Measurements from ENCODE around the gene ST6GALNAC3.
A peak's percentile ranks its signal among the peaks of the same experiment; 100 is the strongest.

The ST6GALNAC3 gene

GRCh38 chr1:76256289-76257223, 182.0 kb downstream of the ST6GALNAC3 start:
- DNase-seq, result no peak

- no peak for DNase-seq
These were observed 183.3 kb downstream of the ST6GALNAC3 start for GRCh38 chr1:76257823-76258222.

GRCh38 chr1:76259270-76259669, 184.7 kb downstream of the ST6GALNAC3 start:
- DNase-seq, result no peak

GRCh38 chr1:76260279-76260678, 185.7 kb downstream of the ST6GALNAC3 start:
- DNase-seq, result peak; percentile 26

GRCh38 chr1:76262601-76263000, 188.1 kb downstream of the ST6GALNAC3 start:
- no peak for DNase-seq

GRCh38 chr1:76264642-76265041, 190.1 kb downstream of the ST6GALNAC3 start:
- no peak for DNase-seq

GRCh38 chr1:76266762-76267161, 192.2 kb downstream of the ST6GALNAC3 start:
- DNase-seq, result no peak

GRCh38 chr1:76267631-76268030, 193.1 kb downstream of the ST6GALNAC3 start:
- DNase-seq, result peak; percentile 44

GRCh38 chr1:76268341-76268740, 193.8 kb downstream of the ST6GALNAC3 start:
- no peak for DNase-seq

- DNase-seq, result peak; percentile 74
These were observed 194.6 kb downstream of the ST6GALNAC3 start for GRCh38 chr1:76269155-76269554.

GRCh38 chr1:76274302-76274701, 199.8 kb downstream of the ST6GALNAC3 start:
- DNase-seq, result no peak

- DNase-seq, result no peak
These were observed 200.2 kb downstream of the ST6GALNAC3 start for GRCh38 chr1:76274718-76275117.

GRCh38 chr1:76278711-76279100, 204.2 kb downstream of the ST6GALNAC3 start:
- DNase-seq, result no peak

GRCh38 chr1:76279101-76279748, 204.7 kb downstream of the ST6GALNAC3 start:
- no peak for DNase-seq

- no peak for DNase-seq
These were observed 206.8 kb downstream of the ST6GALNAC3 start for GRCh38 chr1:76281306-76281705.

GRCh38 chr1:76284842-76285241, 210.3 kb downstream of the ST6GALNAC3 start:
- no peak for DNase-seq

GRCh38 chr1:76285578-76286135, 211.1 kb downstream of the ST6GALNAC3 start:
- DNase-seq, result no peak

- DNase-seq, result no peak
These were observed 213.4 kb downstream of the ST6GALNAC3 start for GRCh38 chr1:76287917-76288316.

- no peak for DNase-seq
These were observed 214.4 kb downstream of the ST6GALNAC3 start for GRCh38 chr1:76288758-76289483.

GRCh38 chr1:76289692-76290091, 215.1 kb downstream of the ST6GALNAC3 start:
- no peak for DNase-seq

GRCh38 chr1:76290271-76290670, 215.7 kb downstream of the ST6GALNAC3 start:
- DNase-seq, result no peak

GRCh38 chr1:76291191-76291590, 216.6 kb downstream of the ST6GALNAC3 start:
- no peak for DNase-seq

GRCh38 chr1:76291737-76292136, 217.2 kb downstream of the ST6GALNAC3 start:
- DNase-seq, result no peak
